Small intestine (tissue), 7 donors: ENCODE measurements around the gene KIFBP. TPM values are rescaled to one million over a fixed set of nuclear protein-coding genes. Genes with fewer than 3 reads are reported as not detected.
"Not testable (repeated sequence)": the region's sequence is repeated elsewhere in the genome, so short reads cannot be mapped to it uniquely, and the experiment has no call there.

Experiments used
- DNase-seq, 2 donors: peaks; one replicate each; pipeline versions ENCODE4 v3.0.0 to v3.0.0-alpha.2; 2013
- FAIRE-seq: peaks from 2 replicates; lab custom pipeline; 2012; peaks lifted over from hg19 to GRCh38; lab: Jason Lieb, UNC
- H3K27ac ChIP-seq, 3 donors: one replicate each; pipeline ENCODE4 v1.5.1; 2013; ENCODE audit warnings: low read length in 2 of 3, mild to moderate bottlenecking in 2 of 3, control low read depth in 1 of 3, inconsistent platforms in 1 of 3, low read depth in 1 of 3, moderate library complexity in 1 of 3
- H3K27me3 ChIP-seq, 3 donors: one replicate each; pipeline ENCODE4 v1.6.1; 2013; ENCODE audit warnings: low read length in 3 of 3, inconsistent platforms in 1 of 3; ENCODE audit not compliant: control insufficient read depth in 3 of 3, insufficient read depth in 3 of 3
- H3K36me3 ChIP-seq, 3 donors: one replicate each; pipeline ENCODE4 v1.6.1; 2013; ENCODE audit warnings: low read length in 3 of 3, inconsistent platforms in 1 of 3, low read depth in 1 of 3, mild to moderate bottlenecking in 1 of 3, moderate library complexity in 1 of 3; ENCODE audit not compliant: control insufficient read depth in 3 of 3, insufficient read depth in 2 of 3
- H3K4me1 ChIP-seq, 3 donors: one replicate each; pipeline ENCODE4 v1.6.1; 2013; ENCODE audit warnings: low read length in 2 of 3, inconsistent platforms in 1 of 3, low read depth in 1 of 3, mild to moderate bottlenecking in 1 of 3, moderate library complexity in 1 of 3; ENCODE audit not compliant: control insufficient read depth in 3 of 3, insufficient read depth in 2 of 3
- H3K4me3 ChIP-seq, 3 donors: one replicate each; pipeline ENCODE4 v1.5.1; 2013; ENCODE audit warnings: low read length in 3 of 3, control low read depth in 1 of 3, inconsistent platforms in 1 of 3, low read depth in 1 of 3, mild to moderate bottlenecking in 1 of 3, moderate library complexity in 1 of 3
- H3K9me3 ChIP-seq, 2 donors: one replicate each; pipeline ENCODE4 v1.6.1; 2013; ENCODE audit warnings: low read depth in 1 of 2, low read length in 1 of 2; ENCODE audit not compliant: control insufficient read depth in 2 of 2, insufficient read depth in 1 of 2
- WGBS, 3 donors: extraction: QIAGEN DNeasy Blood & Tissue Kit; methylation state at CpG; one replicate each; pipeline ENCODE4 v1.1.7; 2013; 5-methylcytosine and 5-hydroxymethylcytosine counted together
- polyA plus RNA-seq, 4 donors: library from polyadenylated mRNA; stranded (reverse) in 3 of 4; unstranded in 1 of 4; fragments of 200-250 nt in 3 of 4; fragments of 120-200 nt in 1 of 4; gene quantifications; one replicate each; pipeline versions ENCODE4 v1.2.1 to v1.2.3, GENCODE V29; 2013
- donor health status: healthy with polysubstance abuse.
- donor health status: control.
- donor health status: control.
- donor health status: Bipolar disorder and iron deficiency.
- donor health status: healthy.

The KIFBP gene
- polyA plus RNA-seq, 4 donors: 10.3 to 19.1 (median 13.3) TPM

- H3K4me1 ChIP-seq: no peaks in the 10 kb centered on the region
- H3K27me3 ChIP-seq: no peaks in the 10 kb centered on the region
- no peak overlapping the region for H3K4me3 ChIP-seq
- no peak overlapping the region for H3K27ac ChIP-seq
- H3K9me3 ChIP-seq: no peaks in the 10 kb centered on the region
- no peak for FAIRE-seq
- 74 to 86% (median 82%) methylated on average over 2 of the region's 2 CpGs for WGBS, 3 donors
- H3K36me3 ChIP-seq: peaks cover 0 to 22% (median 2%) of the 10 kb centered on the region in 3 donors
- DNase-seq: no peak
Measured at GRCh38 chr10:69009360-69009759, 20.8 kb downstream of the KIFBP start.

DNA sequence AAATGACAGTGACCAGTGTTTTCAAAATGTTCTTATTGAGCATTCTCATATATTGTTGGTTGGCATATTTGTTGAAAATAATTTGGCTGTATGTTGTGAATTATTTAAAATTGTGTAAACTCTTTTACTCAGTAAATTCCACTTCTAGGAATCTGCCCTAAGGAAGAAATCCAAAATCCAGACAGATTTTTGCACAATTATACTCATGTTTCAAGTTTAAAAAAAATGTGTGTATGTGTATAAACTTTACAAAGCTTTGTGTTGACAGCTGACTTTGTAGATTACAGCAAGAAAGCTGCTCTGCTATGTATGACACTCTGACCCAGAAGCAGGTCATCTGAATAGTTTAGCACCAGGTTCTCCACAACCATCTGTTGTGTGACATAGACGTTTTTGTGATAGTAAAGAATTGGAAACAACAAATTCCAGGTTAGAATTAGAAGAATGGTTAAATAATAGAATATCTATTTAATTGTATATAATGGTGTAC is 21.6 kb downstream of the KIFBP start:
- Histone ChIP-seq H3K4me1 (no peaks in the 10 kb centered on the region), H3K9me3 (no peaks in the 10 kb centered on the region), H3K27ac (no peak overlapping the region), H3K36me3 (peaks cover 0 to 21% (median 2%) of the 10 kb centered on the region in 3 donors), H3K27me3 (no peaks in the 10 kb centered on the region), H3K4me3 (no peak overlapping the region)
- DNase-seq: no peak
- FAIRE-seq: no peak
- WGBS, 3 donors: 65 to 66% (median 65%) methylated on average over 1 of the region's 1 CpG

- WGBS, 3 donors: 93 to 100% (median 96%) methylated on average over 2 of the region's 2 CpGs
- DNase-seq, H3K27ac ChIP-seq, H3K27me3 ChIP-seq, FAIRE-seq, H3K4me1 ChIP-seq, H3K4me3 ChIP-seq, H3K9me3 ChIP-seq: not testable (repeated sequence)
- H3K36me3 ChIP-seq: peaks cover 4 to 24% (median 8%) of the 10 kb centered on the region in 3 donors
Measured at GRCh38 chr10:69012778-69013177, 24.2 kb downstream of the KIFBP start.

DNA sequence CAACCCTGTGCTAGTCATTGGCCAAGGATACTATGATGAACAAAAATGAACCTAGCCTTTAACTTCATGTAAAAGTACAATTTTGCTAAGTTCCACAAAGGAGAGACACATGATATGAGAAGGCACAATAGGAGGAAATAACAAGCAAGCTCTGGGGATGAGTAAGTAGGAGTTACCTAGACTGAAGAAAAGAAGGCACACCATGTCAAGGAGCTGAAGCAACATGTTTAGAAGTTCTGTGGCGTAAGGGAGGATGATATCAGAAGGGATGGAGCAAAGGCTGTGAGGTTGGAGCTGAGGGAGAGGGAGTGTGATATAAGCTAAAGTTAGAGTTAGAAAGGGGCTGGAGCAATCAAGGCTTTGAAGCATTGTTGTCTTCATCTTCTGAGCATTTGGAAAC is 25.6 kb downstream of the KIFBP start:
- no peaks in the 10 kb centered on the region for H3K4me1 ChIP-seq
- WGBS, 3 donors: 96 to 100% (median 96%) methylated on average over 1 of the region's 1 CpG
- DNase-seq: no peak

DNA sequence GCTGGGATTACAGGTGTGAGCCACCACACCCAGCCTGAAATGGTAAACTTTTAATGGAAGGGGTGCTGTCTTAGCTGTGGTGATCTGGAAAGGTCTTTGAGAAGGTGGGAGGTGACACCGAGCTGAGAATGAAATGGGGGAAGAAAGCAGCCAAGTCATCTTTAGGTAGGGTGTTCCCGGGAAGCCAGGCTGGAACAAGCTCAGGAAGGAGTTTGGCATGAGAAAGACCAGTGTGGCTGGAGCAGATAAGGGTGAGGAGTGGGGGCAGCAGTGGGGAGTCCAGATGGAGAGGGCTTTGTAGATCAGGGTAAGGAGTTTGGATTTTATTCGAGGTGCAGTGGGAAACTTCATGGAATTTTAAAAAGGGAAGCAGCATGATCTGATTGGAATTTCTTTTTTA is 30.0 kb downstream of the KIFBP start:
- DNase-seq: no peak
- 85 to 91% (median 86%) methylated on average over 3 of the region's 3 CpGs for WGBS, 3 donors
- FAIRE-seq: no peak
- H3K4me1 ChIP-seq: no peaks in the 10 kb centered on the region
- no peak overlapping the region for H3K4me3 ChIP-seq
- H3K9me3 ChIP-seq: no peaks in the 10 kb centered on the region
- H3K36me3 ChIP-seq: peaks cover 4 to 12% (median 7%) of the 10 kb centered on the region in 3 donors
- no peak overlapping the region for H3K27ac ChIP-seq
- peaks cover 0 to 8% (median 0%) of the 10 kb centered on the region in 3 donors for H3K27me3 ChIP-seq

More for the DNA sequence above, 25.6 kb downstream of the KIFBP start:
- Histone ChIP-seq H3K36me3 (peaks cover 4 to 22% (median 8%) of the 10 kb centered on the region in 3 donors), H3K27me3 (no peaks in the 10 kb centered on the region), H3K27ac (no peak overlapping the region), H3K9me3 (no peaks in the 10 kb centered on the region), H3K4me3 (no peak overlapping the region)
- no peak for FAIRE-seq

DNA sequence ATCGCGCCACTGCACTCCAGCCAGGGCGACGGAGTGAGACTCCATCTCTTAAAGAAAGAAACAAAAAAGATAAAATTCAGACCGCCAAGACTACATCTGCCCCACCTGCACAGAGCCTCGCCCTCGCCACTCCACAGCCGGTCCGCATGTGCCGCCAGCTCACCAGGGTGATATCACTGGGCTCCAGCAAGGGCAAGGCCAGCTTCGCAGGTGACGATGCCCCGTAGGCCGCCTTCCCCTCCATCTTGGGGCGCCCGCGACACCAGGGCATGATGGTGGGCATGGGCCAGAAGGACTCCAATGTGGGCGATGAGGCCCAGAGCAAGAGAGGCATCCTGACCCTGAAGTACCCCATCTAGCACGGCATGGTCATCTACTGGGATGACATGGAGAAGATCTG is 34.0 kb downstream of the KIFBP start:
- 97 to 98% (median 98%) methylated on average over 19 of the region's 19 CpGs for WGBS, 3 donors
- peaks cover 0 to 3% (median 0%) of the 10 kb centered on the region in 3 donors for H3K36me3 ChIP-seq
- no peak overlapping the region for H3K4me3 ChIP-seq
- H3K27me3 ChIP-seq: peaks cover 0 to 8% (median 0%) of the 10 kb centered on the region in 3 donors
- H3K9me3 ChIP-seq: no peaks in the 10 kb centered on the region
- FAIRE-seq (no peak), DNase-seq (no peak)
- no peaks in the 10 kb centered on the region for H3K4me1 ChIP-seq
- no peak overlapping the region for H3K27ac ChIP-seq

DNA sequence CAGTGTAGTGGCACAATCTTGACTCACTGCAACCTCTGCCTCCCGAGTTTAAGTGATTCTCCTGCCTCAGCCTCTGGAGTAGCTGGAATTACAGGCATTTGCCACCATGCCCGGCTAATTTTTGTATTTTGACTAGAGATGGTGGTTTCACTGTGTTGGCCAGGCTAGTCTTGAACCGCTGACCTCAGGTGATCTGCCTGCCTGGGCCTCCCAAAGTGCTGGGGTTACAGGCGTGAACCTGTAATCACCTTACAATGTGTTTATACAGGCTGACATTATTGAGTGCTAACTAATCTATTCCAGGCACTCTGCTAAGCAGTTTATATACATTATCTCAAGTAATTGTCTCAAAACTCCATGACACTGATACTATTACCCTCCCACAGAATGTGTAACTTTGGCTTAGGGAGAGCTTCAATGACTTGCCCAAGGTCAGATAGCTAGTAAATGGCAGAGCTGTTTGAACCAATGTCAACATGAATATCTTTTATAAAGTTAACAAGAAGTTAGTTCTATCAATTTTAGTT is 36.8 kb downstream of the KIFBP start:
- no peaks in the 10 kb centered on the region for H3K4me1 ChIP-seq
- 57 to 65% (median 64%) methylated on average over 4 of the region's 4 CpGs for WGBS, 3 donors
- FAIRE-seq: no peak
- H3K9me3 ChIP-seq: no peaks in the 10 kb centered on the region
- peaks cover 0 to 8% (median 0%) of the 10 kb centered on the region in 3 donors for H3K27me3 ChIP-seq
- H3K36me3 ChIP-seq: no peaks in the 10 kb centered on the region
- DNase-seq: no peak
- no peak overlapping the region for H3K27ac ChIP-seq
- H3K4me3 ChIP-seq: no peak overlapping the region

GRCh38 chr10:69033256-69033655 is 44.7 kb downstream of the KIFBP start:
- H3K36me3 ChIP-seq: no peaks in the 10 kb centered on the region
- no peak overlapping the region for H3K27ac ChIP-seq
- no peaks in the 10 kb centered on the region for H3K4me1 ChIP-seq
- peaks cover 0 to 2% (median 0%) of the 10 kb centered on the region in 3 donors for H3K27me3 ChIP-seq
- 86 to 93% (median 89%) methylated on average over 4 of the region's 4 CpGs for WGBS, 3 donors
- no peaks in the 10 kb centered on the region for H3K9me3 ChIP-seq
- DNase-seq (no peak), FAIRE-seq (no peak)
- H3K4me3 ChIP-seq: no peak overlapping the region

DNA sequence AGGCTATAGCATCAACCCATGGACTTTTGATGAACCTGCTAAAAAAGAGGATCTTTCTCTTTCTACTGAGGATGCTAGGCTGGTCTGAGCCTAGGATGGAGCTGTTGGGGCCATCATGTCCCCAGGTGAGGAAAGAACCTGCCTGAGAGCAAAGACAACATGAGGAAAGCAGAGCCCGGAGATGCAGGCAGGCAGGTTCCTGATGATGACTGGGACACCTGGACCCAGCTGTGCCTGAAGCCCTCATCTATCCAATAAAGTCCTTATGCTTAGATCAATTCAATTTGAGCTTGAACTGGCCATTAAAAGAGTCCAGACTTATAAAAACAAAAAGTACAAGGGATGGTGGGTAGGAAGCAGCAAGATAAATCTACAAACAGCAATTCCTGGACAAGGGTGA is 48.9 kb downstream of the KIFBP start:
- Histone ChIP-seq H3K9me3 (no peaks in the 10 kb centered on the region), H3K36me3 (no peaks in the 10 kb centered on the region), H3K4me3 (no peak overlapping the region), H3K27ac (no peak overlapping the region), H3K4me1 (no peaks in the 10 kb centered on the region), H3K27me3 (peaks cover 0 to 2% (median 0%) of the 10 kb centered on the region in 3 donors)
- FAIRE-seq: no peak
- no peak for DNase-seq
- 93 to 100% (median 95%) methylated on average over 1 of the region's 1 CpG for WGBS, 3 donors
